ENCODE data around the gene IRF3.

Gene IRF3

DNA sequence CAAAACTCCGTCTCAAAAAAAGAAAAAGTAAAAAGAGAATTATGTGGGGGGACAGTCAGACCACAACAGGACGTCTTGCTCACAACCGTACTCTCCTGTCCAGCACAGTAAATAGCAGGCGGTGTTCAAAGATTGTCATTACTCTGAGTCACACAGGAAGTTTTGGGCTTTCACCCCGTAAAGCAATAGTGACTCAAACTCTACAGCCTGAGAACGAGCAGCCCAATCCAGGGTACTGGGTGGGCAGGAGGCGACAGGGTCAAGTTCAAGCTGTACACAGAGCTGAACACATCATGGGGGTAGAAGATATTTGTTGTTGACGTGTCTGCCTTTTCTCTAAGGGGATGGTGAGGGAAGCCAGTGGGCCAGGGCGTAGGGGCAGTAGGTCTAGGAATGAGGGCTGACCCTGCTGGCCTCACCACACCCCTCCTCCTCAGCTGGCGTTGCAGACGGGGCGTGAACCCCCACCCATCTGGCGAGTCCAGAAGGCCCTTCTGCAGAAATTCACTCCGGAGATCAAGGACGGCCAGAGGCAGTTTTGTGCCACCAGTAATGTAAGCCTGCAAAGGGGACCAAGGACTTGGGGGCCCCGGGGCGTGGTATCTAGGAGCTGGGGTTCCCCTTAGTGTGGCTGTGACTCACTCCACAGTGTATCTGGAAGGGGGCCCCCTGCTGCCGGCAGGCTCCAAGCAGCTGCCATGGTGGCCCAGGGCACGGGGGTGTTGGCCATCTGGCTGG, 51.4 kb downstream of the IRF3 start:
- no peak for DNase-seq

GRCh38 chr19:49613374-49613773, 52.3 kb downstream of the IRF3 start:
- DNase-seq: no peak

All from NCI-H526 (cell line).